Glomerular visceral epithelial cell (primary cell): ENCODE measurements around the gene PRPF19.
"Not testable (repeated sequence)": the region's sequence is repeated elsewhere in the genome, so short reads cannot be mapped to it uniquely, and the experiment has no call there.

ENCODE experiments used
- DNase-seq: peaks from one replicate; pipeline ENCODE4 v3.0.0-alpha.2; 2016; ENCODE audit errors: extremely low spot score

Gene PRPF19

DNA sequence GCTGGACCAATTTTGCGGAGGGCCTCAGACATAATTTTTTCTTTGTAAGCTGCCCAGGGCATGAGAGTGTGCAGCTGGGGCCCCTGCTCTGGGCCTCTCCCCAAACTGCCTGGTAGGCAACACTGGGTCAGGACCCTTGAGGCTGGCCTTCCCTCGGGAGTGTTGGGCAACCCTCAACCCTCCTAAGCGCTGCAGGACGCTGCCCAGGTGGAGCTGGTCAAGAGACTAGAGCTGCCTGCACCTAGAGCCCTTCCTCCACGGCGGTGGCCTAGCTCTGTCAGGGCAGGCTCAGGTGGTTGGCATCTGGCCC is 17.4 kb upstream of the PRPF19 start:
- no peak for DNase-seq

DNA sequence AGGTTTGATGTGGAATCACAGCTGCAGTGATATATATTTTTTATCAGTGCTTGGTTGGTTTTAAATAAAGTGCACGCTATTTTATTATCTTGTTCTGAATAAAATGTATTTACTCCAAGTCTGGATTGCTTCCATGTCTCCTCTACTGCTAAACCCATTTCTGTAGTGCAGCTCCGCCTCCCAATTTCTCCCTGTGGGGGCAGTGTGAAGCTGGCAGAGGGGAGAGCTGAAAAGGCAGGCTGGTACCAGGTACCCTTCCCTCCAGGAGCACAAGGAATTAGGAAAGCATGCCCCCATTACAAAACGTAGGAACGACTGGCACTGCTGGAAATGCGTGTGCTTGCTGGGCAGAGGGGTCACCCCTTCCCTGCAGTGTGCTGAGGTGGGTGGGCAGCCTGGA is 16.9 kb upstream of the PRPF19 start:
- DNase-seq, result no peak

DNA sequence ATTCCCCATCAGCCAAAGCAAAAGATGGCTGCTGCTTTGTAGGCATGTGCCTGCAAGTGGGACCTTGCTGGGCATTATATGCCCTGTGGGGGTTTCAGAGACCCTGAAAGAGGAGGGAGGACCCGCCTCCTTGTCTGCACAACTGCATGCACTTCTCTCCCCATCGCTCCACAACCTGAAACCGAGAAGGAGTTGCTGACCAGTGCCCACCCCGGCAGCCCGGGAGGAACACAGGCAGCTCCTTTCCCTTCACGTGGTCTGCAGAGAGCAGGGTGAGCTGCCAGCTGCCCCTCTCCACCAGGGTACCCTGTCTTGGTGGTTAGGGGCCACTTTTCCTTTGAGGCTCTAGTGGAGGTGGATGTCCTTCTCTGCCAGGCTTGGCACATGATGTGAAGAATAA is 16.5 kb upstream of the PRPF19 start:
- DNase-seq, result no peak

DNA sequence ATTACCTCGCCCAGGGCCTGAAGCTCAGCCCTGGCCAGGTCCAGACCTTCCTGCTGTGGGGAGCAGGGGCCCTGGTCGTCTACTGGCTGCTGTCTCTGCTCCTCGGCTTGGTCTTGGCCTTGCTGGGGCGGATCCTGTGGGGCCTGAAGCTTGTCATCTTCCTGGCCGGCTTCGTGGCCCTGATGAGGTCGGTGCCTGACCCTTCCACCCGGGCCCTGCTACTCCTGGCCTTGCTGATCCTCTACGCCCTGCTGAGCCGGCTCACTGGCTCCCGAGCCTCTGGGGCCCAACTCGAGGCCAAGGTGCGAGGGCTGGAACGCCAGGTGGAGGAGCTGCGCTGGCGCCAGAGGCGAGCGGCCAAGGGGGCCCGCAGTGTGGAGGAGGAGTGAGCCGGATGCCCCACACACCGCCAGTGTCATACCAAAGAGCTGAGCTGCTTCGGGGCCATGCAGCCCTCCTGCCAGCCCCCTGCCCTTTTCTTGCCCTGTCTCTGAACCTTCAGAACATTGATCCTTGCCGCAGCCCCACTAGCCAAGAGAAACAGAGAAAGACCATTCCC is 15.5 kb upstream of the PRPF19 start:
- DNase-seq, result no peak

DNA sequence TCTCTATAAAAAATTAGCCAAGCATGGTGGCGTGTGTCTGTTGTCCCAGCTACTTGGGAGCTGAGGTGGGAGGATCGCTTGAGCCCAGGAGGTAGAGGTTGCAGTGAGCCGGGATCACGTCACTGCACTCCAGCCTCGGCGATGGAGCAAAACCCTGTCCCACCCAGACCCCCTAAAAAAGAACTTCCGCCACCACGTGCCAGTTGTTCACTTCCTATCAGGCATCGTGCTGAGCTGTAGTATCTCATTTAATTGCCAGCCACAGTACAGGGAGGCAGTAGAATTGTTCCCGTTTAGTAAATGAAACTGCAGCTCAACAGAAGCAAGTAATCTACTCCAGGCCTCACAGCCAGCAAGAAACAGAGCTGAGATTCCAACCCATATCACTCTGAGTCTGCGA is 14.9 kb upstream of the PRPF19 start:
- DNase-seq, result no peak

DNA sequence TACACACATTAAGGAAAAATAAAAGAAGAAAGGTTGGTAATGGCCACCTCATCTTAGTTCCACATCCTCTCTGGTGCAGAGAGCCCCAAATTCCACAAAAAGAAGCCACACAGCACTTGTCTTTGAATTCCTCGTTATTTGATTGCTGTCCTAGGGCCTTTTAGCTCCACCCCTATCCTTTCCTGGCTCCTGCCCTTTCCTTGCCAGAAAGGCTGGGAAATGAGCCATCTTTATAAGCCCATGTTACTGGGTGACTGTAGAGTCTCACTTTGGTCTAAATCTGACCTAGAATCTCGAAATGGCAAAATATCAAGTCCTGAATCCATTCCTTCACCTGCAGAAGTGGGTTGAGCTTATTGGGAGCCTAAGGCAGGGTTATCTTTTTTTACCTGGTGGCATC is 13.6 kb upstream of the PRPF19 start:
- DNase-seq, result no peak

DNA sequence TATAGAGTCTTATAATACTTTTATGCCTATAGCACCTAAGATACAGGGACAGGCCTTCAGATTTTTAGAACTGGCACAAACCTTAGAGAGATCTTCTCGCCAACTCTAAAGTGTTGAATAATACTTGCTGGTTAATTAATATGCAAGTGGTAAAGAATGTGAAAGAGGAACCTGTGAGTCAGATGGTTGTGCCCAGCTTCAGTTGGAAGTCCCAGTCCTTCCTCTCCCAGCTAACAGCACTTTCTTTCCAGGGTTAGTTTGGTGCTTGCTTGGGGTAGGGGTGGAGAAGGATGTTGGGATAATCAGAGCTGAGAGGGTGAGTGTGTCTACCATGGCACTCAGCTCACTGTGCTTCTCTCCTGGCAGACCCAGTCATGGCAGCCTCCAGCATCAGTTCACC is 12.9 kb upstream of the PRPF19 start:
- no peak for DNase-seq

DNA sequence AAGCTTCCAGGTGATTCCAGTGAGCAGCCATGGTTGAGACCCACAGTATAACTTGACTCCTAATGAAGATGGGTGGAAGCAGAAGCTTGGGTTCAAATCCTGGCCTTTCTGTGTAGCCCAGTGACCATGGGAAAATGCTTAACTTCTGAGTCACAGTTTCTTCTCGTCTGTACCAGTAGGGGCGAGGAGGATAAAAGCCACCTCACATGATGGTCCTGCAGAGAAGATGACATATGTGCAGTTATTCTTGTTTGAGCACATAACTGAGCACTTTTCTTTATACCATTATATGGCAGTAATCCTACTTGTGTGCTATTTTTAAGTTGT is 12.5 kb upstream of the PRPF19 start:
- DNase-seq, result peak; percentile 36

DNA sequence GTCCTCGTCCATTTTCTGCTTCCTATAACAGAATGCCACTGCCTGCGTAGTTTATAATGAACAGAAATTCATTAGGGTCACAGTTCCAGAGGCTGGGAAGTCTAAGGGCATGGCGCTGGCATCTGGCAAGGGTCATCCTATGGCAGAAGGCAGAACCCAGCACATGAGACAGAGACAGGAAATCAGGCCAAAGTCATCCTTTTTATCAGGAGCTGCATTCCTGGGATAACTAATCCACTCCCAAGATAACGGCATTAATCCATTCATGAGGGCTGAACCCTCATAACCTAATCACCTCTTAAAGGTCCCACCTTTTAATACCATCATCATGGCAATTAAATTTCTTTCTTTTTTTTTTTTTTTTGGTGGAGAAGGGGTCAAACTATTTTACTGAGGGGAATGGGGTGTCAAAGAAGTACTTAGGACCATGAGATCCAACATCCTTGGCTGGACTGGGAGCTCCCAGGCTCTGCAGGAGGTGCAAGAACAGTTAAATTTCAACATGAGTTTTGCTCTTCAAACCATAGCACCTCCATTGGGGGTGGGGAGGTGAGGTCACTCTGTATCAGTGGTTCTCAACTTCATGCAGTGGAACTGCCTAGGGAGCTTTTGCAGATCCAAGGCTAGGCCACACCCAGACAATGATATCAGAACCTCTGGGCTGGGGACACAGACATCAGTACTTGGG is 12.0 kb upstream of the PRPF19 start:
- DNase-seq, result no peak

DNA sequence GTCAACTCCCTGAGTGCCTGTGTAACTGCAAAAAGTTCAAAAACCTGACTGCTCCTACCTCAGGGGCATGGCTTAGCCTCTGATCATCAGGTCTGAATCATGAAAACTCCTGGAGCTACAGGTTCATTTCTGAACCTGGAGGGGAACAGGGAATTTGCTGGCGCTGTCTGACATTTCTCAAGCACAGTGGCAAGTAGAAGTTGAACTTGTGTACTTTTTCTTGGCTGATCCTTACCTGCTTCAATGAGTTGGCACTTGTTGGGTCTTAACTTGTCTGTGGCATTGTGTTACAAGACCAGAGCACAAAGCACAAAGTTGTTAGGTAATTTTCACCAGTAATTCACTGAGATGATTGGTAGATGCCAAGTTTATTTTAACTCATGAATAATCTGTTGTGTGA is 10.9 kb upstream of the PRPF19 start:
- no peak for DNase-seq

DNA sequence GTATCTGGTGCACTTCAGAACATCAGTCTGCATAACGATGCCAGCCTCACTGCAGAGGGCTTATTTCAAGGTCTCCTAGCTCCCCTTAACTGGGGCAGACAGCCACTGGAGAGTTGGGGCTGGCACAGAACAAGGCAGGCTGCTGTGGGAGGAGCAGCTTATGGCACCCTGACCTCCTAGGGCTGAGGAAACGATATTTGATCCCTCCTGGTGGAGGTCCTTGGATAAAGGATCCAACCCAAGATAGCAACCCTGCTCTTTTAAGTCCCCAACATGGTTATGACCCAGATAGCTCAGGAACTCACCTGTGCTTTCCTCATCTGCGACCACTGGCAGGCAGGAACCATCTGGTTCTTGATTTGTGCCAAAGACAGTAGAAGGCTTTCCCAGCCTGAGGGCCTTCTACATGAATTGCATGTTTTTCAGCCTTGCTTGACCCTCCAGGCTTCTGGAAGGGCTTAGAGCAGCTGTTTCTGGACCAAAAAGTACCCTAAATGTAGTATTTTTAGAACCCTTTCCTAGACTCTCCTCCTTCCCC is 10.4 kb upstream of the PRPF19 start:
- no peak for DNase-seq

DNA sequence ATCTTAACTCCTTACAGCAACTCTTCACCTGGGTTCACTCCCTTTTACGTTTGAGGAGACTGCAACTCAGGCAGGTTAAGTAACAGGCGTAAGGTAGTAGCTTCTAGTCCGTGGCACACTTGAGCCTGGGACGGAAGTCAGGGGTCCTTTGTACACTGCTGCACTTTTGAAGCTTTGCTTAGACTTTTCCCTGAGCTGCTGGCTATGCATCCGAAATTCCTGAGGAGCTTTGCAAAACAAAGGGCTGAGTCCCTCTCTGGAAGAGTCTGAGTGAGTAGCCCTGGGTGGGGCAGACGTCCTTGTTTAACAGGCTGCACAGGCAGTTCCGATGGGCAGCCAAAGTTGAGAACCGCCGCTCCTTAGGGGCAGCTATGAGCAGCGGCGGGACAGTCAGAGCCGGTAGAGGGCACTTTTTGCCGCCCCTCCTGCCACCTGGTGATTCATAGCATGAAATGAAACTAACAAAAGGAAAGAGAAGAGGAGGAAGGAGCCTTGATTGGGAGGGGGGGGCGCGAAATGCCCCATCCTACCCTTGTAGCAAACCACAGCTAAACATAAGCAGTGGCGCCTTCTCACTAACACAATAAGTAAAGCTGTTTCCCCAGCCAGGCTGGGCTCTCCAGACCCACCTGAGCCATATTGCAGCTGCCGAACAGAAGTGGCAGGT is 9.0 kb upstream of the PRPF19 start:
- peak; percentile 70 for DNase-seq

DNA sequence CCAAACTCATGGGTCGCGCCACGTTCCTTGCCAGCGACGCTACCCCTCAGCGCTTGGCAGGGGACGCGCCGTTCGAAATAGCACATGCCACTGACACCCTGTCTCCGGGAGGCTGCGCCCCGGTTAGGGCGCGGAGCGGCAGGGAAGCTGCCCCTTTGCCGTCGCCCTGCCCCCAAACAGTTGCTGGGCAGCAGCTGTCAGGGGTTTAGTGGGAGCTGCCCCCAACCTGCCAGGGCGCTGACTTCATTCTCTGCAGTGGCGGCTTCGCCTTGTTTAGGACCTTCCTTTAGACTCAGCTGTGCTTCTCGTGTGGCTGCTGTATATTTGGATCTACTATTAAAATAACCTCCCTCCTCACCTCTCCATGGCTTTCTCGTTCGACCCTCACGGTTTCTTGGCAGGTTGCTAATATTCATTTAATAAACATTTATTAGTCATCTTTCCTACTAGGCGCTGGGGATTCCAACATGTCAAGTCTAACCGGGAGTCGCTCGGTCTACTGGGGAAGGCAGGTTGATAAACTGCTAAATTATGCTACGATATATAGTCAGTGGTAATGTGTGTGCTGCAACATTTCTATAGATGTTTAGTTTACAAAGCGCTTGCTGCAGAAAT is 8.4 kb upstream of the PRPF19 start:
- peak; percentile 43 for DNase-seq

DNA sequence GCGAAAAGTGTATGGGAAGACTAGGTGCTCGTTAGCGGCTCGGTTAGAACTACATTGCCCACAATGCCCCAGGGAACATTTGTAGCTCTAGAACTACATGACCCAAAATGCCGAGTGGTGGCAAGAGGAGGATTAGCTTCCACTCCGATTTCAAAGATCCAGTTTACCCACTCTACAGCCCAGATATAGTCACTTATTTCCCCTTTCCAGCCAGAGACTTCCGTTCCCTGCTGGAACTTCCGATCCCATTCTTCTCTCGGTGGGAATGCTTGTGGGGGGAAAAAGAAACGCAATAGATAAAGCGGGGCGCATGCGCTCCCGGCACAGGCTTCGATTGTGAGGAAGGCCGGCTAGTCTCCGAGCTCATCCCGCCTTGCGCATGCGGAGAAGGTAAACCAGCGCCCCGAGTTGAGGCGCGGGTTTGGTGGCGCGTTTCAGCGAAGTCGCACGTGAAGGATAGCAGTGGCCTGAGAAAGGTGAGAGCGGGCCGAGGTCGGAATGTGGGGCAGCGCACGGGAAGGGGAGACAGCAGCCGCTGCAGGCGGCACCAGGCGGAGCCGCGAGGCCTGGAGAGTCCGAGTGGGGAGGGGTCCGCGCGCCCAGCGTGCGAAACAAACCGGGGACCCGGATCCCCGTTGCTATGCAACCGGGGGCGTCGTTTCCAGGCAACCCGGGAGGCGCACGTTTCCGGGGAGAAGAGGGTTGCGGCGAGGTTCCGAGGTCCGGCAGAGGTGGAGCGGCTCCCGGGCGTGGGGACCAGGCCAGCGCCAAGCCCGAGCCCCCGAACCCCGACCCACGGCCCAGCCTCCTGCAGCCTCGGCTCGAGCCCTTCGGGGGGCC is 7.6 kb upstream of the PRPF19 start, which contains the start of gene TMEM109:
TSS of gene TMEM109 (plus strand) at position 366 of the 840 bp plus-strand sequence. CDS start 5,536 bp downstream, outside the sequence.
- peak; percentile 86 for DNase-seq

DNA sequence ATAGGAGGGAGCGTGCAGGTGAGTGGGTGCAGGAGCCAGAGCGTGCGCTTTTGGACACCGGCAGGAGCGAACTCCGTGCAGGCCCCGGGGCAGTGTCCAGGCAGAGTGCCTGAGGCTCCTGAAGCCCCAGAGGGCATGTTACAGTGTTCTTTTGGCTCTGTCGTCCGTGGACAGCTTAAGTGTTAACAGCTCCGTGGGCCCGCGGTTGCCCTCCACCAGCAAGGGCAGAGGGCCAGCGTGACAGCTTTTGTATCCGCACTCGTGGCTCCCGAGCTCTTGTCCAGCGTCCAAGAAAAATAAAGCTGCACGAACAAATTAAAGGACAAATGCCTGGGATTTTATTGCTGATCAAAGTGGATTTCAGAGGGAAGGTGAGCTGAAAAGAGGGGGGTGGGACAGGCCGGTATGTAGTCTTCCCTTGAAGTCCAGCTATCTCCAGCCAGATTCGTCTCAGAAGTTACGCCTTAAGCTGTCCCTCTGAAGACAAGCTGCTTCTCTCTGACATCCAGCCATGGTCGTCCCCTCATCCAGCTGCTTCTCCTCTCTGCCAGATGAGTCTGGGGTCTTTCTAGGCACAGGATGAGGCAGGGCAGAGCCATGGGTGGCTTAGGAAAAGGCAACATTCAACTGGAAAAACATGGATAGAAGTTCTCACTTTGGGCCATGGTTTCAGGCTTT is 6.6 kb upstream of the PRPF19 start:
- no peak for DNase-seq

DNA sequence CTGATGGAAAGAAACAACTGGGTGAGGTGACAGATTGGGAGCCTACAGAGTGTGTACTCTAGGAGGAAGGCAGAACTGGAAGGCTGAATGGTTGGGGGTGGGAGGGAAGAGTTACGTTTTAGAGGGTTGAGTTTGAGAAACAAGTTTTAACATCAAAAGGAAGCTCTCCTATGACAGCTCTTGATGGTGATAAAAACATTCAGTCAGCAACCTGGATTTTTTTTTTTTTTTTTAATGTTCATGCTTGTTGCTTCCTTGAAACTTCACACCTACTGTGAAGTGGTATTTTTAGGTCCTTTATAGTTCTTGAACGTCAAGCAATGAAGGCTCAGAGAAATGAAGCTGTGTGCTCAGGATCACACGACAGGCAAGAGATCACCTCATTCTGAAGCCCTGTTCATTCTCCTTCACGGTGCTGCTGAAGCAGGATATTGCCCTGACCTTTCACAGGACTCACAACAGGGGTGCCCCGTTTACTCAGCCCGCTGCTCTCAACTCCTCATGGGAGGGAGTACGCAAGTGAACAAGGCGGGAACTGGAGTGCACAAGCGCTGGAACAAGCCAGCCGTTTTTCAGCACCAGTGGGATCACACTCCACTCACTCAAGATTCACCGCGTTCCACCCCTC is 6.0 kb upstream of the PRPF19 start:
- no peak for DNase-seq

DNA sequence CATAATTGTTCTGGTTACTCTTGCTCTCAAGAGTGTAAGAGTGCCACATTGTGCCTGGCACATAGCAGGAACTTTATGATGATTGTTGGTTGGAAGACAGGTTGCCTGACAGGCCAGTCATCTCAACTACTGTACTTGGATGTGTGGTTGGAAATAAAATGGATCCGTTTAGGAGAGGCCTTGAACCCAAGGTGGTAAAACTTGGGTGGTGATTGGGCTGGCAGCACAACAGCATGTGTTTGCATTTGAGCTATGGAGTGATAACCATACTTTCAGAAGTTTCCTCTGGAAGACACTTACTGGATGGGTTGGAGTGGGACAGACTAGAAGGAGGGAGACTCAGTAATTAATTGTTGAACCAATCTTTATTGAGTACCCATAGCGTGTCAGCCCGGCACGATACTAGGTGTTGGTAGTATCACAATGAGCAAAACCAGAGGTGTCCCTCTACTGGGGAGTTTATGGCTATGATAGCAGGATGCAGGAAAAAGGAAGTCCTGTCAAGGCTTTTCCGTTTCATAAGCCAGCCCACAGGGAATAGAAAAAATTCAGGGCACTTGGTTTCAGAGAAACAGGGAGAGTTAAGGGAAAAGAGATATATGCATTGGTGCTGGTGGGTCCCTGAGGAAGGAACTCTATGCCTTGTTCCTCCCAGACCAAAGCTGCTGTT is 4.5 kb upstream of the PRPF19 start:
- no peak for DNase-seq

DNA sequence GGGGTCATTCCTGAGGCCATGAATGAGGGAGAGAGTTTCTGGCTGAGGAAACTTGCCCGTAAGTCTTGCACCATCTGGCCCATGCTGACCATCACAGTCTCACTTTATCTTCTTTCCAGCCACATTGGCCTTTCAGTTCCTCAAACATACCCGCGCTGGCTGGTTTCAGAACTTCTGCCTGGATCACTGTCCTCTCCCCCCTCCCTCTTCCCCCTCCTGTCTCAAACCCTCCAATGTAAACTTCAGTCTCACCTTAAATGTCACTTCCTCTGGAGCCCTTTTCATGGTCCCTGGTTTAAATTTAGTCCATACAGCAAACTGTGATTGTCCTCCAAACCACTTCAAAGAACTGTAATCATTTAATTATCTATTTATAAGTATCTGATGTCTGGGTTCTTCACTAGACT is 3.9 kb upstream of the PRPF19 start:
- DNase-seq, result no peak

DNA sequence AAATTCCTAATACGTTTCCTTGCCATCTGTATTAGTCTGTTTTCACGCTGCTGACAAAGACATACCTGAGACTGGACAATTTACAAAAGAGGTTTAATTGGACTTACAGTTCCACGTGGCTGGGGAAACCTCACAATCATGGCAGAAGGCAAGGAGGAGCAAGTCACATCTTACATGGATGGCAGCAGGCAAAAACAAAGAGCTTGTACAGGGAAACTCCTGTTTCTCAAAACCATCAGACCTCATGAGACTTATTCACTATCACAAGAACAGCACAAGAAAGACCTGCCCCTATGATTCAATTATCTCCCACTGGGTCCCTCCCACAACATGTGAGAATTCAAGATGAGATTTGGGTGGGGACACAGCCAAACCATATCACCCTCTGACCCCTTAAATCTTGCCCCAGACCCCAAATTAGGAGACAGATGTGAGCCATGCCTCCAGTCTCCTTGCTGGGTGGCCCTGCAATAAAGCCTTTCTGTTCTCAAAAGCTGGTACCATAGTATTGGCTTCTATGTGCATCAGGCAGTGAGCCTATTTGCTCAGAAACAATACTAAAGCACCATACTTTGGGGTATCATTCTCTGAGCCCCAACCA is 3.4 kb upstream of the PRPF19 start:
- DNase-seq, result not testable (repeated sequence)

DNA sequence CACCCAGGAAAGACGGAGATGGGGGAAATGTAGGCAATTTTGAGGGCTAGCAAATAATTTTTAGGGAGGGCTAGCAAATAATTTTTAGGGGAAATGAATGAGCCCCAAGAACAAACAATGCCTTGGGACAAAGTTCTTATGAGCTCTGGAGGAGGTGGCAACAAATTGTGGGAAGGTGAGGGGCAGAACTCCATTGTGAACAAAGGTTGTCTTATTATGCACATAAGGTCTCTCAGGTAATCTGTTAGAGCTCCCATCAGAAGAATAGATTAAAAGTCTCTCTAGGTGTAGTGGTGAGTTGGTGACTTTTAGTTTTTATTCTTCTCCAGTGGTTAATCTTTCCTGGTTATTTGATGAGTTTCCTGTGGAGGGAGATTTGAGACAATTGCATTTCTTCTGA is 2.4 kb upstream of the PRPF19 start:
- no peak for DNase-seq
